Measurements from ENCODE around the gene CLEC18C.
"Not testable (repeated sequence)": the region's sequence is repeated elsewhere in the genome, so short reads cannot be mapped to it uniquely, and the experiment has no call there.

CLEC18C gene

DNA sequence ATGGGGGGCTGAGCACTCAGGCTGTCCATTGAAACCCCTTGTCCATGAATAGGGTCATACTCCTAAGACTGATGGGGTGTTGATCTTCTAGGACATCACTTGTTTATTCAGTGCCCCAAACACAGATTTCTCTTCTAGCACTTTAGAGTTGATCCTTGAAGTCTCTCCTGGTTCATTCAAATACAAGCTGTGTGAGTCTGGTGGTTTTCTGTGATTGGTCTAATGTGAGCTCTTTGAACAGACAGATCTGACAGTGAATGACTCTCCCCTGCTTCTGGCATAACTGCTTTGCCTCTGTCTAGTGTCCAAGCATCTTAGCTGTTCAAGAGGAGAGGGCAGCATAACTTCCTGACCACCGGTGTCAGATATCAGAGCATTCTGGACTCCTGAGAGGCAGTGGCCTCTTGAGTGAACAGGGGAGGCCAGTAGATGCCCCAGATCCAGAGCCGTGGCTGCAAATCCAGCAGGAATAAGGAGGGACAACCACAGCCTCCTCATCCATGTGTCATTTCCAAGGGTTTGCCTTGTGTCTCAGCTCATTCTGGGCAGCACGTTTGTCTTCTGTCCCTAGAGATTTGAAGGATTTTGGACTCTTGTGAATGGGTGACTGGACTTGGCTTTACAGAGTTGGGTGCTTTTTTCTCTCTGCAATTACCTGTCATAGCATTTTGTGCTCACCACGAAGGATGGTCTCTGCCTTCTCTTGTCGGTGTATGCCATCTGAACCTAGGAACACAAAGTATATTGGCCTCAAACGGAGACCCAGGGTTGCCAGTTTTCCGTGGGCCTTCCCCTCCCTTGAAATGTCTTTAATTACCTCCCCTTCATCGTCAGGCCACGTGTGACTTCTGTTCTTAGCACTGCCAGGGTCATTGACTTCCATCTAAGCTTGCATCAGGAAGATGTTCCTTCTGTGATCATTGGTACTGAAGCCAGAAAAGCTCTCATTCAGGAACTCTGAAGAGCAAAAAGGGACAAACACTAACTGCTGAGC lies 13.9 kb upstream of the CLEC18C start:
- DNase-seq = no peak

- DNase-seq = no peak
Observed at GRCh38 chr16:70160388-70160787, 13.2 kb upstream of the CLEC18C start.

DNA sequence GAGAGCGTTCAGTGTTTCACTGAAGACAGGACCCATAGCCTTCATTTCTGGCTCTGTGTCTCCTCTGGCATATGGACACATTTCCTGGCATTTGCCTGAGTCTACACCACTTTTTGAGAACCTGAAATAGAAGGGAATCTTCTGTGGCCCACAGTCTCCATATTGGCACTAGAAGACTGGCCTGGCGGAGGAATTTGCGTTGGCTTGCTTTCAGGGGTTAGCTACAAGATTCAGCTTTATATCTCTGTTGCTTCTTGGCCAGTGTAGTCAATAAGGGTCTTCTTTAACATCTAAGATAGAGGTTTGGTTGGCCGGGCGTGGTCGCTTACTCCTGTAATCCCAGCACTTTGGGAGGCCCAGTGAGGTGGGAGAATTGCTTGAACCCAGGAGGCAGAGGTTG lies 12.8 kb upstream of the CLEC18C start:
- DNase-seq = no peak

DNA sequence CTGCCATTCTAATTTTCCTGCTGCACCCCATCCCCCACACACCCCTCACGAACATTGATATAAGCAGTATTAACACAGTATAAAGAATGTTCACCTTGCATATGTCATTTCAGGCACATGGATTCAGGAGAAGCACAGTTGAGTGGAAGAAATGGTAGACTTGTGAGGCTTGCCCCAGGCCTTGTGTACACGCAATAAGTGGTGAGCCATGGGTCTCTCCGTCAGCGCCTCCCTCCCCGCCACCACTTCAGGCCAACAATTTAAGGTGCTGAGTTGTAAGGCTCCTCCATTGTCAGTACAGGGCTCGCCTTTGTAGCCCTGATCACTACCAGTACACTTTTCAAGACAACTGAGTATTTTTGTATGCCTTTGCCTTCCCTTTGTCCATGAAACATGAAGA lies 12.2 kb upstream of the CLEC18C start:
- no peak for DNase-seq

DNA sequence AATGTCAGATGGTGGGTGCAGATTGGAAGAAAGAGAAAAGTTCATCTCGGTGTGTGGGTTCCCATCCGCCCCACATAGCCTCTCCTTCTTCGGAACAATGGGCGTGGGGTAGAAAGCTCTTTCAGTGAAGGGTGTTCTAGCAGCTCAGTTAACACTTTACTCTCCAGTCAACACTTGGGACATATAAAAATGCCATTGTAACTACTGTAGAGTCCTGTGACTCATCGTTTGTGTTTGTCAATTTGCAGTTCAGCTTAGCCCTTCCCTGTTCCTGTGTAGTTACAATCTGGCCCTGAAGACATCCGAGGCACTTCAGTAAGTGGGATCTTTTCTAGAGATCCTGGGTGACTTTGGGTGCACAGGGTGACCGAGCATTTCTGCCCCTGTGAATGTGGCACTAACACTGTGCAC lies 11.5 kb upstream of the CLEC18C start:
- no peak for DNase-seq

GRCh38 chr16:70163596-70163995 lies 10.0 kb upstream of the CLEC18C start:
- no peak for DNase-seq

- not testable (repeated sequence) for DNase-seq
Observed at GRCh38 chr16:70166688-70167087, 6.9 kb upstream of the CLEC18C start.

- DNase-seq = not testable (repeated sequence)
Observed at GRCh38 chr16:70173916-70174315, 329 bp downstream of the CLEC18C start.

DNA sequence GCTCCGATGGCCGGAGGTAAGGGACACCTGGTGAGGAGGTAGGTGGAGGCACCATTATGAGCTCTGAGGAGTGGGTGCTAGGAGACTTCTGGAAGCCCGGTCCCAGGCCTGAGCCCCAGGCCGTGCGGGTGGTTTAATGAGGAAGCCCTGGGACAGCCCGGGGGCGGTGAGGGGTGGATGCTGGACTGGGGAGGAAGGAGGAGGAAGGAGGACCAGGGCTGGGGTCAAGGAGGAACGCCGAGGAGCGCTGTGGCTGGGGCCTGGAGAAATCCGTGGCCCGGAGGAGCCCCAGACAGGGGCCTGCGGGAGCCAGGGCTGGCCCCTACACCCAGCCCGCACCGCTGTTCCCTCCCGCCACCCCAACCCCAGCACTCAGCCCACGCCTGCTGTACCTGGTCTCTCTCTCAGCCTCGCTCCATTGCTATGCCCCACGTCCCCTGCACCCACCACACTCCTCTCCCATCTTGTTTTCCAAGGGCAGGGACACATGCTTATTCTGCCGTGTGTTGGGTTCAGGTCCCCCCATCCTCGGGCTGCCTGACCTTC lies 873 bp downstream of the CLEC18C start:
- DNase-seq = not testable (repeated sequence)

GRCh38 chr16:70187858-70188607 lies 14.4 kb downstream of the CLEC18C start:
- not testable (repeated sequence) for DNase-seq

- not testable (repeated sequence) for DNase-seq
Observed at GRCh38 chr16:70188608-70188915, 15.0 kb downstream of the CLEC18C start.

GRCh38 chr16:70190574-70190973 lies 17.0 kb downstream of the CLEC18C start:
- DNase-seq = not testable (repeated sequence)

- DNase-seq = not testable (repeated sequence)
Observed at GRCh38 chr16:70196683-70197300, 23.2 kb downstream of the CLEC18C start.

DNA sequence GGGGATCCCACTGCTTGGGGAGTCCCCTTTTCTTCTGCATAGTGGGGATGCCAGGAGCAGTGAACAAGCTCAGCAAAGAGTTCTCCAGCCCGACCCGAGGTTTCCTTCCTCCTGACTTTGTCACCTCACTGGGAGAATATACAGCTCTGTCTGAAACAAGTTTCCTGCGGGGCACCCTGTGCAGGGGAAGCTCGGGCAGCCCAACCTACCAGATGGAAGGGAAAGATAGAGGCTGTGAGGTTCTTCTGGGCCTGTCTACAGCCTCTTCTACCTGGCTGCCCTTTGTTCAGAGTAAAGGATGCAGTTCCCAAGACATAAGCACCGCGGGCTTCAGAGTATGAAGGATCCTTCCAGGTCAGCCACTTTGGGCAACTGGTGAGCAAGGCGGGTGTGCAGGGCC lies 24.0 kb downstream of the CLEC18C start:
- DNase-seq = not testable (repeated sequence)

- not testable (repeated sequence) for DNase-seq
Observed at GRCh38 chr16:70198230-70198629, 24.6 kb downstream of the CLEC18C start.

GRCh38 chr16:70198666-70199065 lies 25.1 kb downstream of the CLEC18C start:
- DNase-seq = not testable (repeated sequence)

DNA sequence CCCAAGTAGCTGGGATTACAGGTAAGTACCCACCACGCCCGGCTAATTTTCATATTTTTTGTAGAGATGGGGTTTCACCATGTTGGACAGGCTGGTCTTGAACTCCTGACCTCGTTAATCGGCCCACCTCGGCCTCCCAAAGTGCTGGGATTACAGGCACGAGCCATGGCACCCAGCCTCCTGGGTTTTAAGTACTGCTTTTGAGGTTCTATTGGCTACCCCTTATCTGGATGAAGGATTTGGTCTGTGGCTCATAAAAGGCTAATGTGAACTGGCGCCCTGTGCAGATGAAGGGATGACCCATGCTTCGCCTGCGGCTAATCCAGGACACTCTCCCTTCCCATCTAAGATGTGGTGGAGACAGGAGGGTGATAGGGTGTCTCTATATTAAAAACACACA lies 25.6 kb downstream of the CLEC18C start:
- DNase-seq = not testable (repeated sequence)

- DNase-seq = not testable (repeated sequence)
Observed at GRCh38 chr16:70200063-70200462, 26.5 kb downstream of the CLEC18C start.

GRCh38 chr16:70203508-70203907 lies 29.9 kb downstream of the CLEC18C start:
- not testable (repeated sequence) for DNase-seq

- not testable (repeated sequence) for DNase-seq
Observed at GRCh38 chr16:70204010-70204409, 30.4 kb downstream of the CLEC18C start.

DNA sequence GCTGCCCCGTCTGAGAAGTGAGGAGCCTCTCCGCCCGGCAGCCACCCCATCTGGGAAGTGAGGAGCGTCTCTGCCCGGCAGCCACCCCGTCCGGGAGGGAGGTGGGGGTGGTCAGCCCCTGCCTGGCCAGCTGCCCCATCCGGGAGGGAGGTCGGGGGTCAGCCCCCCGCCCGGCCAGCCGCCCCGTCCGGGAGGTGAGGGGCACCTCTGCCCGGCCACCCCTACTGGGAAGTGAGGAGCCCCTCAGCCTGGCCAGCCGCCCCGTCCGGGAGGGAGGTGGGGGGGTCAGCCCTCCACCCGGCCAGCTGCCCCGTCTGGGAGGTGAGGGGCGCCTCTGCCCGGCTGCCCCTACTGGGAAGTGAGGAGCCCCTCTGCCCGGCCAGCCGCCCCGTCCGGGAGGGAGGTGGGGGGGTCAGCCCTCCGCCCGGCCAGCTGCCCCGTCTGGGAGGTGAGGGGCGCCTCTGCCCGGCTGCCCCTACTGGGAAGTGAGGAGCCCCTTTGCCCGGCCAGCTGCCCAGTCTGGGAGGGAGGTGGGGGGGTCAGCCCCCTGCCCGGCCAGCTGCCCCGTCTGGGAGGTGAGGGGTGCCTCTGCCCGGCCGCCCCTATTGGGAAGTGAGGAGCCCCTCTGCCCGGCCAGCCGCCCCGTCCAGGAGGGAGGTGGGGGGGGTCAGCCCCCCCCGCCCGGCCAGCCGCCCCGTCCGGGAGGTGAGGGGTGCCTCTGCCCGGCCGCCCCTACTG lies 31.2 kb downstream of the CLEC18C start:
- not testable (repeated sequence) for DNase-seq

GRCh38 chr16:70206382-70206781 lies 32.8 kb downstream of the CLEC18C start:
- not testable (repeated sequence) for DNase-seq

All from activated CD8-positive, alpha-beta memory T cell treated with anti-CD3 and anti-CD28 coated beads, Interleukin-2, amount 50 U/mL, for 4 hours (primary cell).